HG02970 (cell line): ENCODE data around the gene OCSTAMP.

Experiments used
- ATAC-seq: cut with Tn5 transposase; IDR thresholded peaks from one replicate; pipeline ENCODE4 v1.9.1; 2021; ENCODE audit warnings: mild to moderate bottlenecking, moderate library complexity, moderate number of reproducible peaks; ENCODE audit not compliant: unreplicated experiment, low FRiP score

OCSTAMP gene

GRCh38 chr20:46520976-46521579, 29.4 kb downstream of the OCSTAMP start:
- ATAC-seq: no peak

- no peak for ATAC-seq
These were observed 29.9 kb downstream of the OCSTAMP start for GRCh38 chr20:46520540-46520939.

GRCh38 chr20:46519471-46520068, 30.9 kb downstream of the OCSTAMP start:
- no peak for ATAC-seq

GRCh38 chr20:46512943-46513844, 37.3 kb downstream of the OCSTAMP start, which contains the start of gene ZNF334:
Gene ZNF334 (minus strand): TSS chr20:46513559. CDS start chr20:46512102, 1,457 bp downstream.
- ATAC-seq: no peak

- no peak for ATAC-seq
These were observed 40.9 kb downstream of the OCSTAMP start for GRCh38 chr20:46509523-46509922.

- ATAC-seq: no peak
These were observed 42.6 kb downstream of the OCSTAMP start for GRCh38 chr20:46507760-46508407.

GRCh38 chr20:46505506-46505905, 44.9 kb downstream of the OCSTAMP start:
- no peak for ATAC-seq

GRCh38 chr20:46501961-46502360, 48.5 kb downstream of the OCSTAMP start:
- ATAC-seq: no peak

- ATAC-seq: no peak
These were observed 49.0 kb downstream of the OCSTAMP start for GRCh38 chr20:46501337-46501942.

GRCh38 chr20:46494077-46494476, 56.4 kb downstream of the OCSTAMP start:
- no peak for ATAC-seq

GRCh38 chr20:46491354-46491753, 59.1 kb downstream of the OCSTAMP start:
- no peak for ATAC-seq
